Right atrium auricular region (tissue), 2 donors: ENCODE results near the gene MAP2K5. TPM values are rescaled to one million over a fixed set of nuclear protein-coding genes. Genes with fewer than 3 reads are reported as not detected.

Experiments
- DNase-seq: peaks from one replicate; pipeline ENCODE4 v3.0.0-alpha.2; 2019; ENCODE audit warnings: low spot score
- H3K27ac ChIP-seq, 2 donors: fragments of 200-600 bp; sonication (generic); 1 replicate in 1 of 2; 2 replicates in 1 of 2; pipeline ENCODE4 v1.5.1; 2016 to 2019
- H3K27me3 ChIP-seq, 2 donors: fragments of 200-600 bp; sonication (generic); one replicate each; pipeline versions ENCODE4 v1.5.1 to v1.6.0; 2017 to 2019
- H3K36me3 ChIP-seq: fragments of 200-600 bp; sonication (generic); one replicate; pipeline ENCODE4 v1.5.1; 2016
- H3K4me1 ChIP-seq, 2 donors: fragments of 200-600 bp; sonication (generic); one replicate each; pipeline versions ENCODE4 v1.5.1 to v1.6.0; 2017 to 2019
- H3K4me3 ChIP-seq, 2 donors: fragments of 200-600 bp; sonication (generic); 1 replicate in 1 of 2; 2 replicates in 1 of 2; pipeline ENCODE4 v1.5.1; 2017 to 2019; ENCODE audit warnings: mild to moderate bottlenecking in 1 of 2, moderate library complexity in 1 of 2
- H3K9me3 ChIP-seq, 2 donors: fragments of 200-600 bp; sonication (generic); one replicate each; pipeline ENCODE4 v1.5.1; 2019
- total RNA-seq, 2 donors: library from RNA; depleted of rRNA; stranded (reverse); fragments of >200 nt; gene quantifications; one replicate each; pipeline ENCODE4 v1.1.0, GENCODE V29; 2016
- TF ChIP-seq, protein P1 (sequence below), 2 donors: fragments of 200-600 bp; sonication (generic); IDR thresholded peaks; one replicate each; pipeline ENCODE4 v1.5.1; 2019; ENCODE audit warnings: antibody characterized with exemption in 2 of 2

The MAP2K5 gene
- total RNA-seq, 2 donors from 2014 or later: 5.8 to 6.7 TPM

DNA sequence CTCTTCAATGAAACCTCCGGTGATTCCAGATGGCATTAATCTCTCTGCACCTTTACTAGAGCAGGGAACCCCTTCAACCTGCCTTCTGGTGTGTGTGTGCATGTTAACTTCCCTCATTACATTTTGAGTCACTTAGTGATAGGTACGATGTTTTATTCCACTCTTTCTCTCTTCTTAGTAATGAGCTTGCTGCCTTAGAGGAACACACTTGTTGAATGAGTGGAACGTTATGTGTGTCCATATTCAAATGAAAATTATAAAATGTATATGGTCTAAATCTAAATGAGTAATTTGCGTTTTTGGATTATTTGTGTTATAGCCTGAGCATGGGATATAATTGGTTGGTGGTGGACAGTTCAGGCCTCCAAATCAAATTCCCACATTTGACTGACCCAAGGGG lies 12.1 kb downstream of the MAP2K5 start:
- H3K27ac ChIP-seq: no peak overlapping the region
- DNase-seq: no peak
- TF ChIP-seq, protein P1, sequence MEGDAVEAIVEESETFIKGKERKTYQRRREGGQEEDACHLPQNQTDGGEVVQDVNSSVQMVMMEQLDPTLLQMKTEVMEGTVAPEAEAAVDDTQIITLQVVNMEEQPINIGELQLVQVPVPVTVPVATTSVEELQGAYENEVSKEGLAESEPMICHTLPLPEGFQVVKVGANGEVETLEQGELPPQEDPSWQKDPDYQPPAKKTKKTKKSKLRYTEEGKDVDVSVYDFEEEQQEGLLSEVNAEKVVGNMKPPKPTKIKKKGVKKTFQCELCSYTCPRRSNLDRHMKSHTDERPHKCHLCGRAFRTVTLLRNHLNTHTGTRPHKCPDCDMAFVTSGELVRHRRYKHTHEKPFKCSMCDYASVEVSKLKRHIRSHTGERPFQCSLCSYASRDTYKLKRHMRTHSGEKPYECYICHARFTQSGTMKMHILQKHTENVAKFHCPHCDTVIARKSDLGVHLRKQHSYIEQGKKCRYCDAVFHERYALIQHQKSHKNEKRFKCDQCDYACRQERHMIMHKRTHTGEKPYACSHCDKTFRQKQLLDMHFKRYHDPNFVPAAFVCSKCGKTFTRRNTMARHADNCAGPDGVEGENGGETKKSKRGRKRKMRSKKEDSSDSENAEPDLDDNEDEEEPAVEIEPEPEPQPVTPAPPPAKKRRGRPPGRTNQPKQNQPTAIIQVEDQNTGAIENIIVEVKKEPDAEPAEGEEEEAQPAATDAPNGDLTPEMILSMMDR (IDR thresholded peaks at IDR 0.05): no peak
- H3K4me3 ChIP-seq: no peak overlapping the region
- no peaks in the 10 kb centered on the region for H3K27me3 ChIP-seq
- peaks cover 0 to 2% of the 10 kb centered on the region in 2 donors for H3K9me3 ChIP-seq
- peaks cover 10% of the 10 kb centered on the region for H3K36me3 ChIP-seq
- peaks cover 0 to 7% of the 10 kb centered on the region in 2 donors for H3K4me1 ChIP-seq

DNA sequence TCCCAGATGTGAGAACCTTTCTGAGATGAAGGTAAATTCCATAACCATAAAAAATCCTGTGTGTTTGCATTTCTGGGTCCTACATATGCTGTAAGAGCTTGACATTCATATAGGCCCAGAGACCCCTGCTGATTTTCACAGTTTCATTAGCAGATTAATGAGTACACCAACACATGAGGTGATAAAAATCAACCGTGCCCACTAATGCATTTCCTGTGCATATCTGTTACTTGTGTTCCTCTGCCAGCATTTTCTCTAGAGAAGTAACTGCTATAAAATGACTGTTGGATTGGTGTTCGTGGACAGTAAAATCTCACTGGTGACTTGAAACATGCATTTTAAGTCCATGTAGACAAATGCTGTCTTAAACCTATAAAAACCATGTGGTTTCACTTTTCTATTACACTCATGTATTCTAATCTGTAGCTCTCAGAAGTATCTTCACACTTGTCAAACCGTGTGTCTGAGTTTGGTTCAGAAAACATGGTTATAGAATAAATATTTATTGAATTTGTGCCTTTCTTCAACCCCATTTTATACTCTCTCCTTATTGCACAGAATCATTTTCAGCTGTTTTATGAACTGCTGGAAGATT lies 14.6 kb downstream of the MAP2K5 start:
- Histone ChIP-seq H3K4me3 (no peak overlapping the region), H3K27me3 (no peaks in the 10 kb centered on the region), H3K27ac (no peak overlapping the region), H3K9me3 (peaks cover 0 to 2% of the 10 kb centered on the region in 2 donors), H3K4me1 (no peaks in the 10 kb centered on the region), H3K36me3 (no peaks in the 10 kb centered on the region)
- TF ChIP-seq, protein P1 (IDR thresholded peaks at IDR 0.05): no peak
- DNase-seq: no peak

DNA sequence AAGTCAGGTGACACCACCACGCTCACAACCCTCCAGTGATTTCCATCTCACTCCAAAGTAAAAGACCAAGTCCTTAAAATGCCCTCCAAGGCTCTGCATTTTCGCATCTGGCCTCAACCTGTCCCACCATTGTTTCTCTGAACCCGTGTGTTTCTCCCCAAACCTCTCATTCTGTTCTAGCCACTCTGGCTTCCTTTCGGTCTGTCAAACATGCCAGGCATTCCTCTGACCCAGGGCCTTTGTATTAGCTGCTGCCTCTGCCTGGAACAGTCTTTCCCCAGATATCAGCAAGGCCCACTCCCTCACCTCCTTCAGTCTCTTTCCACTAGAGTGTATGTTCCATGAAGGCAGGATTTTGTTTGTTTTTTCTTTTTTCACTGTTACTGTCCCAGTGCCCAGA lies 16.0 kb downstream of the MAP2K5 start:
- Histone ChIP-seq H3K36me3 (no peaks in the 10 kb centered on the region), H3K27ac (no peak overlapping the region), H3K9me3 (peaks cover 0 to 2% of the 10 kb centered on the region in 2 donors), H3K4me3 (no peak overlapping the region), H3K4me1 (no peaks in the 10 kb centered on the region), H3K27me3 (no peaks in the 10 kb centered on the region)
- TF ChIP-seq, protein P1 (IDR thresholded peaks at IDR 0.05): no peak
- DNase-seq: no peak

DNA sequence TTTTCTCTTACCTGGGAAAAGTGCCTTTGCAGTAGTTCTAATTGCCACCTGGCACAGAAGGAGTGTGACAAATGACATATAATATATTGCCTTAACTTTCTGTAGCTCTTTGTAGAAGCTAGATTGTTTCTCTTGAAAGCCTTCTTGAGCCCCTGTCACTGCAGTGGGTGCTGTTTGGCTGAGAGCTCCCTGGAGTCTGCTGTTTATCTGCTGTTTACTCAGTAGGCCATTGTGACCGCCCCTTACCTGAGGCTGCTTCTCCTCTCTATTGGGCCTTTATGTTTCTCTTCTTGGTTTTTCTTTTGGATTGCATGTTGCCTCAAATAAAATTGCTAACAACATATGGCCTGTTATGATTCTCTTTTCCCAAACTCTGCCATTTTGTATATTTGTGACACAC lies 16.7 kb downstream of the MAP2K5 start:
- peaks cover 0 to 2% of the 10 kb centered on the region in 2 donors for H3K9me3 ChIP-seq
- H3K4me3 ChIP-seq: no peak overlapping the region
- no peaks in the 10 kb centered on the region for H3K27me3 ChIP-seq
- H3K36me3 ChIP-seq: no peaks in the 10 kb centered on the region
- H3K4me1 ChIP-seq: no peaks in the 10 kb centered on the region
- TF ChIP-seq, protein P1 (IDR thresholded peaks at IDR 0.05): no peak
- no peak for DNase-seq
- H3K27ac ChIP-seq: no peak overlapping the region

DNA sequence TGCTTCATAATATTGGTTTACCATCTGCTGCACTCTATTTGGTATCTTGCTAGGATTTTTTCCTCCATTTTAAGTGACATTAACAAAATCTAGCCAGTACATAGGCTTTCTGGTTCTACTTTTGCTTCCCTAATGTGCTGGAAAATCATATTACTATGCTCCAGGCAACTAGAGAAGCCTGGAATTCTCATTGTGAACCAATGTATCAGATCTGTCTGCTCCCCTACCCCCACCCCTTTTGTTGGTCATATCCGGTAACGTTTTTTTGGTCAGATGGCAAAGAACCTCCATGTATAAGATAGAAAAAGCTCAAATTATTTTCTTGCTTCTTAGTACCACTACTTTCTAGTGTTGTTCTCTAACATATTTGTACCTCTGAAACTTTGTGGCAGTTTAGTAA lies 17.1 kb downstream of the MAP2K5 start:
- H3K27ac ChIP-seq: no peak overlapping the region
- no peaks in the 10 kb centered on the region for H3K27me3 ChIP-seq
- no peak overlapping the region for H3K4me3 ChIP-seq
- peaks cover 0 to 2% of the 10 kb centered on the region in 2 donors for H3K9me3 ChIP-seq
- TF ChIP-seq, protein P1 (IDR thresholded peaks at IDR 0.05): no peak
- no peaks in the 10 kb centered on the region for H3K4me1 ChIP-seq
- no peak for DNase-seq
- H3K36me3 ChIP-seq: no peaks in the 10 kb centered on the region

DNA sequence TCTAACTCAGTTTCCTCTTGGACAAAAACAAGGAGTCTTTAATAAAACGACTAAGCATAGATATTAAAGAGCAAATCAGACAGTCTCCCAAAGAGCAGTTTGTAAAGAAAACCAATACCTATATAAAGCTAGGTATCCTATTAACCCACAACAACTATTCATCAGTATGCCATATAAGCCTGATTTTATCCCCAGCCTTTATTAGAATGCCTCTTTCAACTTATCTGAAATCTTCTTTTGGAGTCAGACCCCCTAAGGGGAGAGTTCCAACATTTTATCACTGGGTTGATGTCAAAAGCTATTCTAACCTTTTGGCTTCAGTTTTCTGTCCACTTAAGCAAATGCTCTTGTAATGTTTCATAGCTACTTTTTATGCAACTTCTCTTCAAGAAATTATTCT lies 17.8 kb downstream of the MAP2K5 start:
- H3K9me3 ChIP-seq: peaks cover 0 to 2% of the 10 kb centered on the region in 2 donors
- TF ChIP-seq, protein P1 (IDR thresholded peaks at IDR 0.05): no peak

More for the DNA sequence above, 17.8 kb downstream of the MAP2K5 start:
- Histone ChIP-seq H3K4me1 (no peaks in the 10 kb centered on the region), H3K4me3 (no peak overlapping the region), H3K27ac (no peak overlapping the region), H3K27me3 (no peaks in the 10 kb centered on the region), H3K36me3 (no peaks in the 10 kb centered on the region)
- DNase-seq: no peak
